HCT116 (cell line): ENCODE measurements around the gene MCF2L. TPM values are rescaled to one million over a fixed set of nuclear protein-coding genes. Genes with fewer than 3 reads are reported as not detected.

Experiments
- ATAC-seq: fragments of 200-7000 bp; cut with Tn5 transposase; 2 replicates; pipeline ENCODE4 v1.9.1; 2020; ENCODE audit warnings: mild to moderate bottlenecking, moderate library complexity
- BruUV-seq: library from RNA; stranded (reverse); fragments of 400-500 nt; replicated peaks from 2 replicates; lab custom pipeline; 2021; lab: Mats Ljungman, UMichigan
- CTCF ChIA-PET: fragments of 300-600 bp; sonication (Branson Sonifier 250); formaldehyde crosslinking; loops from one replicate; lab custom pipeline; 2021; ENCODE audit warnings: antibody characterized with exemption; lab: Charles Lee
- POLR2A ChIA-PET: fragments of 300-600, 350-600 bp; sonication (Branson Sonifier 250); formaldehyde crosslinking; loops from one replicate; lab custom pipeline; 2021; ENCODE audit warnings: antibody characterized with exemption; lab: Charles Lee
- RAD21 ChIA-PET, 2 experiments: fragments of 300-600 bp; sonication (Branson Sonifier 250); formaldehyde crosslinking; loops; one replicate each; lab custom pipeline; 2023; ENCODE audit warnings: low total read pairs in 2 of 2; ENCODE audit not compliant: uncharacterized antibody in 2 of 2, unreplicated experiment in 2 of 2, low non-redundant PET in 1 of 2; lab: Charles Lee
- DNase-seq: peaks from one replicate; pipeline ENCODE4 v3.0.0-alpha.2; 2010; ENCODE audit warnings: low read depth, low spot score
- H2AFZ ChIP-seq: fragments of 200-600 bp; shearing (Covaris generic), sonication (generic); 2 replicates; pipeline ENCODE4 v1.6.1; 2017; ENCODE audit warnings: low read depth, mixed run types, mixed read lengths, antibody characterized with exemption, low read length; ENCODE audit not compliant: poor library complexity, severe bottlenecking
- H3K27ac ChIP-seq: 2 replicates; pipeline ENCODE4 v1.5.1; 2012; ENCODE audit warnings: low read depth, low read length
- H3K27me3 ChIP-seq: fragments of 200-600 bp; sonication (generic); 2 replicates; pipeline ENCODE4 v1.6.1; 2016; ENCODE audit warnings: mixed run types, low read length, mixed read lengths; ENCODE audit not compliant: insufficient read depth
- H3K36me3 ChIP-seq, 2 experiments: fragments of 200-500 bp in 1 of 2; fragments of 200-600 bp in 1 of 2; sonication (Bioruptor generic) in 1 of 2; sonication (generic) in 1 of 2; 2 replicates each; pipeline versions ENCODE4 v1.5.1 to v1.6.1; 2014 to 2016; ENCODE audit warnings: low read length in 2 of 2, inconsistent platforms in 1 of 2, mixed read lengths in 1 of 2, mixed run types in 1 of 2; ENCODE audit not compliant: insufficient read depth in 2 of 2, control insufficient read depth in 1 of 2
- H3K4me1 ChIP-seq, 2 experiments: fragments of 200-600 bp in 1 of 2; sonication (generic) in 1 of 2; 2 replicates each; pipeline versions ENCODE4 v1.5.1 to v1.6.1; 2012 to 2017; ENCODE audit warnings: low read length in 2 of 2, inconsistent platforms in 1 of 2, mild to moderate bottlenecking in 1 of 2, mixed read lengths in 1 of 2, mixed run types in 1 of 2, moderate library complexity in 1 of 2; ENCODE audit not compliant: insufficient read depth in 2 of 2, control insufficient read depth in 1 of 2
- H3K4me2 ChIP-seq: fragments of 200-600 bp; sonication (generic); 2 replicates; pipeline ENCODE4 v1.6.1; 2017; ENCODE audit warnings: mixed run types, low read length, mixed read lengths
- H3K4me3 ChIP-seq, 2 experiments: fragments of 200-600 bp in 1 of 2; sonication (generic) in 1 of 2; replicated peaks in 1 of 2; 2 replicates each; pipeline ENCODE4 v1.5.1; 2011 to 2016; ENCODE audit warnings: low read length in 2 of 2, control low read depth in 1 of 2, low read depth in 1 of 2, mild to moderate bottlenecking in 1 of 2, mixed read lengths in 1 of 2, mixed run types in 1 of 2
- H3K79me2 ChIP-seq: fragments of 200-600 bp; sonication (generic); 2 replicates; pipeline ENCODE4 v1.6.1; 2017; ENCODE audit warnings: mild to moderate bottlenecking, mixed run types, low read length, moderate library complexity, mixed read lengths; ENCODE audit not compliant: insufficient read depth
- H3K9ac ChIP-seq: fragments of 200-600 bp; sonication (generic); 2 replicates; pipeline ENCODE4 v1.6.1; 2016; ENCODE audit warnings: low read length, mixed read lengths
- H3K9me2 ChIP-seq: fragments of 200-600 bp; sonication (generic), shearing (Covaris generic); 2 replicates; pipeline ENCODE4 v1.6.1; 2017; ENCODE audit warnings: mixed run types, mild to moderate bottlenecking, moderate library complexity; ENCODE audit not compliant: insufficient read depth
- H3K9me3 ChIP-seq, 2 experiments: fragments of 200-500 bp in 1 of 2; fragments of 200-600 bp in 1 of 2; sonication (Bioruptor generic) in 1 of 2; sonication (generic) in 1 of 2; 2 replicates each; pipeline ENCODE4 v1.6.1; 2014 to 2017; ENCODE audit warnings: low read length in 2 of 2, mixed read lengths in 2 of 2, inconsistent platforms in 1 of 2, low read depth in 1 of 2, mild to moderate bottlenecking in 1 of 2, mixed run types in 1 of 2, moderate library complexity in 1 of 2; ENCODE audit not compliant: control insufficient read depth in 1 of 2, insufficient read depth in 1 of 2
- H4K20me1 ChIP-seq: fragments of 200-600 bp; sonication (generic), shearing (Covaris generic); 2 replicates; pipeline ENCODE4 v1.6.1; 2017; ENCODE audit warnings: mixed run types, mild to moderate bottlenecking, moderate library complexity; ENCODE audit not compliant: insufficient read depth
- ELF1 ChIP-seq: IDR thresholded peaks from 2 replicates; pipeline ENCODE4 v1.6.1; 2012; ENCODE audit warnings: low read depth, borderline replicate concordance
- JUND ChIP-seq: IDR thresholded peaks from 2 replicates; pipeline ENCODE4 v1.6.1; 2012
- SP1 ChIP-seq: IDR thresholded peaks from 2 replicates; pipeline ENCODE4 v1.6.1; 2012; ENCODE audit warnings: low read depth
- ZBTB33 ChIP-seq: IDR thresholded peaks from 2 replicates; pipeline ENCODE4 v1.6.1; 2011; ENCODE audit warnings: mild to moderate bottlenecking, low read length, moderate library complexity; ENCODE audit not compliant: insufficient replicate concordance; ENCODE audit errors: extremely low read depth
- intact Hi-C: fragments of 100-400 bp; cut with micrococcal nuclease; formaldehyde crosslinking; loops from 2 replicates; pipeline ENCODE4 v1.10.0; 2022
- total RNA-seq: library from RNA; stranded (reverse); gene quantifications from one replicate; pipeline ENCODE4 v1.2.1, GENCODE V29; 2021; ENCODE audit not compliant: unreplicated experiment

MCF2L gene
- total RNA-seq, 1 experiment from 2014 or later, result 19.3 TPM

DNA sequence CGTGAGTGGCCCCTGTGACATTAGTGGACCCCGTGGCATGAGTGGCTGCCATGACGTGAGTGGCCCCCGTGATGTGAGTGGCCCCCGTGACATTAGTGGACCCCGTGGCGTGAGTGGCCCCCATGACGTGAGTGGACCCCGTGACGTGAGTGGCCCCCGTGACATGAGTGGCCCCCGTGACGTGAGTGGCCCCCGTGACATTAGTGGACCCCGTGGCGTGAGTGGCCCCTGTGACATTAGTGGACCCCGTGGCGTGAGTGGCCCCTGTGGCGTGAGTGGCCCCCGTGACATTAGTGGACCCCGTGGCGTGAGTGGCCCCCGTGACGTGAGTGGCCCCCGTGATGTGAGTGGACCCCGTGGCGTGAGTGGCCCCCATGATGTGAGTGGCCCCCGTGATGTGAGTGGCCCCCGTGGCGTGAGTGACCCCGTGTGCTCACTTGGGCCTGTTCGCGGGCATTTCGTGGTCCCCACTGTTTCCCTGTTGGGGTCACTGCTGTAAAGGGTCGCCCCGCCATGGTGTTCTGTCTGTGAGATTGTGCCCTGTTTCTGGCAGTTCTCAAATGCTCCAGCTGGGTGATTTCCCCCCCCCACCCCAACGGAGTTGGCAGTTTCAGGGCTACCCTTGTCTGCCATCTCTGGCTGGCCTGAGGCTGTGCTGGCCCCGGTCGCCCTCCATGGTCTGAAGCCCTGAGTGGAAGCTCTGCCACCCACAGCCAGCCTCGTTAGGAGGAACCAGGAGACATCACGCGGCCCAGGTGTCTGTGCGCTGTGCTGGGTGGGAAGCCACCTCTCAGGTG is 64.2 kb downstream of the MCF2L start:
- Histone ChIP-seq H3K27ac (no peak overlapping the region), H3K4me1 (peaks cover 0 to 3% of the 10 kb centered on the region in 2 experiments; a peak in 1 of 4 replicates), H3K27me3 (no peaks in the 10 kb centered on the region), H3K9me3 (no peaks in the 10 kb centered on the region), H3K9me2 (no peaks in the 10 kb centered on the region), H3K79me2 (no peaks in the 10 kb centered on the region), H2AFZ (no peak overlapping the region), H3K9ac (no peak overlapping the region), H3K4me2 (no peak overlapping the region), H4K20me1 (no peaks in the 10 kb centered on the region), H3K36me3 (no peaks in the 10 kb centered on the region), H3K4me3 (no peak overlapping the region)
- ATAC-seq, result no peak
- no TSS peak for BruUV-seq
- RAD21 ChIA-PET, result interaction anchor here in 1 of 2 experiments (0.6 kb wide), 1 partner anchor 236 kb away, joined by 3 read pairs; no protein-coding TSS in a partner anchor
- DNase-seq, result no peak
- intact Hi-C loops, result loop anchor here (10.0 kb wide), 1 partner anchor 362 kb away; no protein-coding TSS in a partner anchor
- POLR2A ChIA-PET, result no interaction called here
- CTCF ChIA-PET, result interaction anchor here (1.6 kb wide), 1 partner anchor 91 kb away, joined by 4 read pairs; no protein-coding TSS in a partner anchor
- TF ChIP-seq ELF1, result no peak
- no peak for TF ChIP-seq SP1
- no peak for TF ChIP-seq JUND
- TF ChIP-seq ZBTB33, result no peak
